Esophagus squamous epithelium (tissue), 4 donors: ENCODE measurements around the gene PHF12.

ENCODE experiments used
- POLR2A ChIP-seq, 4 donors: fragments of 450-650 bp; IDR thresholded peaks; one replicate each; pipeline ENCODE4 v1.6.1; 2017; ENCODE audit warnings: antibody characterized with exemption in 4 of 4, mild to moderate bottlenecking in 4 of 4, moderate library complexity in 3 of 4
- TF ChIP-seq, protein P1 (sequence below), 6 experiments: fragments of 450-650 bp in 4 of 6; fragments of 200-600 bp in 2 of 6; sonication (generic) in 2 of 6; IDR thresholded peaks; one replicate each; pipeline ENCODE4 v1.5.1; 2016 to 2019; ENCODE audit warnings: antibody characterized with exemption in 6 of 6, mild to moderate bottlenecking in 4 of 6, moderate library complexity in 4 of 6

DNA sequence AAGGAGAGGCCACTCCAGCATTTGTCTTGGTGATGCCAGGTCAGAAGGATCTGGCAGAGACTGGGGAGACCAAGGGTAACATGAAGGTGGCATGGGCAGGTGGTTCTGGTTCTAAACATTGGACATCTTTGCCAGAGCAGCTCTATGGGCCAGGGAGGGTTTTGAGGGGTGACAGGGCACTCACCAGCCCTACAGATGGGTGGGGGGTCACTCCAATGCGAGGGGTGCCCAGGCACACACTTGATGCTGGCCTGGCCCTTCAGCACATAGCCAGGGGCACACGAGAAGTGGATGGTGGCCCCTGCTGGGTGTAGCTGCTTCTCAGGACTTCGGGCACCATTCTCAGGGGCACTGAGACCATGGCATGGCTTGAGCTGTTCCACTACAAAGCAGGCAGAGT, 5.5 kb upstream of the PHF12 start:
- TF ChIP-seq, protein P1, sequence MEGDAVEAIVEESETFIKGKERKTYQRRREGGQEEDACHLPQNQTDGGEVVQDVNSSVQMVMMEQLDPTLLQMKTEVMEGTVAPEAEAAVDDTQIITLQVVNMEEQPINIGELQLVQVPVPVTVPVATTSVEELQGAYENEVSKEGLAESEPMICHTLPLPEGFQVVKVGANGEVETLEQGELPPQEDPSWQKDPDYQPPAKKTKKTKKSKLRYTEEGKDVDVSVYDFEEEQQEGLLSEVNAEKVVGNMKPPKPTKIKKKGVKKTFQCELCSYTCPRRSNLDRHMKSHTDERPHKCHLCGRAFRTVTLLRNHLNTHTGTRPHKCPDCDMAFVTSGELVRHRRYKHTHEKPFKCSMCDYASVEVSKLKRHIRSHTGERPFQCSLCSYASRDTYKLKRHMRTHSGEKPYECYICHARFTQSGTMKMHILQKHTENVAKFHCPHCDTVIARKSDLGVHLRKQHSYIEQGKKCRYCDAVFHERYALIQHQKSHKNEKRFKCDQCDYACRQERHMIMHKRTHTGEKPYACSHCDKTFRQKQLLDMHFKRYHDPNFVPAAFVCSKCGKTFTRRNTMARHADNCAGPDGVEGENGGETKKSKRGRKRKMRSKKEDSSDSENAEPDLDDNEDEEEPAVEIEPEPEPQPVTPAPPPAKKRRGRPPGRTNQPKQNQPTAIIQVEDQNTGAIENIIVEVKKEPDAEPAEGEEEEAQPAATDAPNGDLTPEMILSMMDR (IDR thresholded peaks at IDR 0.05) = no peak
- TF ChIP-seq POLR2A (IDR thresholded peaks at IDR 0.05) = no peak
